CD14-positive monocyte (primary cell): ENCODE results near the gene RPS24. TPM values are rescaled to one million over a fixed set of nuclear protein-coding genes. Genes with fewer than 3 reads are reported as not detected.

ENCODE experiments used
- DNase-seq, 3 donors: peaks; one replicate each; pipeline ENCODE4 v3.0.0-alpha.2; 2011 to 2022
- H2AFZ ChIP-seq: 2 replicates; pipeline ENCODE4 v1.6.0; 2012; ENCODE audit warnings: mild to moderate bottlenecking, low read depth, low read length, inconsistent platforms; ENCODE audit not compliant: insufficient read depth, poor library complexity, severe bottlenecking
- H3K27ac ChIP-seq, 2 donors: 1 replicate in 1 of 2; 2 replicates in 1 of 2; pipeline ENCODE4 v1.5.1; 2012 to 2013; ENCODE audit warnings: low read length in 2 of 2, control low read depth in 1 of 2, inconsistent platforms in 1 of 2, low read depth in 1 of 2, mild to moderate bottlenecking in 1 of 2
- H3K27me3 ChIP-seq, 2 donors: one replicate each; pipeline versions ENCODE4 v1.6.0 to v1.6.1; 2011 to 2013; ENCODE audit warnings: low read length in 2 of 2; ENCODE audit not compliant: control insufficient read depth in 2 of 2, insufficient read depth in 2 of 2
- H3K36me3 ChIP-seq, 2 donors: replicated peaks in 1 of 2; 1 replicate in 1 of 2; 2 replicates in 1 of 2; pipeline versions ENCODE4 v1.5.1 to v1.6.1; 2012 to 2013; ENCODE audit warnings: low read length in 2 of 2, control low read depth in 1 of 2, inconsistent platforms in 1 of 2, mild to moderate bottlenecking in 1 of 2; ENCODE audit not compliant: insufficient read depth in 2 of 2, control insufficient read depth in 1 of 2
- H3K4me1 ChIP-seq, 2 donors: 1 replicate in 1 of 2; 2 replicates in 1 of 2; pipeline versions ENCODE4 v1.5.1 to v1.6.1; 2012 to 2013; ENCODE audit warnings: low read length in 2 of 2, control low read depth in 1 of 2, inconsistent platforms in 1 of 2, mild to moderate bottlenecking in 1 of 2, moderate library complexity in 1 of 2; ENCODE audit not compliant: insufficient read depth in 2 of 2, control insufficient read depth in 1 of 2
- H3K4me2 ChIP-seq: replicated peaks from 2 replicates; pipeline ENCODE3; 2012; ENCODE audit warnings: low read length, moderate library complexity, mild to moderate bottlenecking; ENCODE audit not compliant: poor library complexity, severe bottlenecking; ENCODE audit errors: extremely low read depth
- H3K4me3 ChIP-seq, 3 experiments: fragments of 200-600 bp in 1 of 3; sonication (generic) in 1 of 3; replicated peaks in 1 of 3; 1 replicate in 2 of 3; 2 replicates in 1 of 3; pipeline ENCODE4 v1.5.1; 2011 to 2013; ENCODE audit warnings: low read length in 3 of 3, mild to moderate bottlenecking in 3 of 3, control low read depth in 2 of 3, low read depth in 2 of 3, inconsistent platforms in 1 of 3, moderate library complexity in 1 of 3
- H3K79me2 ChIP-seq: 2 replicates; pipeline ENCODE4 v1.6.0; 2012; ENCODE audit warnings: mild to moderate bottlenecking, control low read depth, inconsistent platforms, low read length, moderate library complexity; ENCODE audit not compliant: insufficient read depth
- H3K9ac ChIP-seq: 2 replicates; pipeline ENCODE4 v1.6.0; 2017; ENCODE audit warnings: low read length, mild to moderate bottlenecking; ENCODE audit not compliant: insufficient read depth, poor library complexity, severe bottlenecking
- H3K9me3 ChIP-seq, 2 donors: replicated peaks in 1 of 2; 1 replicate in 1 of 2; 2 replicates in 1 of 2; pipeline versions ENCODE4 v1.5.1 to v1.6.1; 2012 to 2013; ENCODE audit warnings: low read length in 2 of 2, control low read depth in 1 of 2; ENCODE audit not compliant: control insufficient read depth in 1 of 2, insufficient read depth in 1 of 2
- H4K20me1 ChIP-seq: 2 replicates; pipeline ENCODE4 v1.6.0; 2012; ENCODE audit warnings: mild to moderate bottlenecking, low read length, control low read depth, moderate library complexity; ENCODE audit not compliant: insufficient read depth
- H3K27ac Mint-ChIP-seq, 7 donors: one replicate each; pipeline ENCODE4 v1.8.0; 2020; ENCODE audit warnings: mild to moderate bottlenecking in 7 of 7, mixed read lengths in 7 of 7, moderate library complexity in 6 of 7, inconsistent platforms in 2 of 7
- H3K27me3 Mint-ChIP-seq, 3 donors: one replicate each; pipeline ENCODE4 v1.8.0; 2021 to 2022; ENCODE audit warnings: low read depth in 3 of 3, mild to moderate bottlenecking in 3 of 3, mixed read lengths in 3 of 3, moderate library complexity in 3 of 3, inconsistent platforms in 1 of 3
- H3K36me3 Mint-ChIP-seq, 2 donors: one replicate each; pipeline ENCODE4 v1.8.0; 2020; ENCODE audit warnings: mixed read lengths in 2 of 2, inconsistent platforms in 1 of 2, mild to moderate bottlenecking in 1 of 2
- H3K4me1 Mint-ChIP-seq: one replicate; pipeline ENCODE4 v1.8.0; 2020; ENCODE audit warnings: mild to moderate bottlenecking, mixed read lengths
- H3K4me3 Mint-ChIP-seq, 2 donors: one replicate each; pipeline ENCODE4 v1.8.0; 2020; ENCODE audit warnings: mild to moderate bottlenecking in 2 of 2, mixed read lengths in 2 of 2, moderate library complexity in 1 of 2
- H3K9me3 Mint-ChIP-seq, 7 donors: one replicate each; pipeline ENCODE4 v1.8.0; 2020 to 2022; ENCODE audit warnings: mixed read lengths in 7 of 7, mild to moderate bottlenecking in 6 of 7, moderate library complexity in 6 of 7, inconsistent platforms in 2 of 7
- CTCF ChIP-seq: fragments of 200-600 bp; IDR thresholded peaks from one replicate; pipeline ENCODE4 v1.8.0; 2022; ENCODE audit warnings: antibody characterized with exemption, mild to moderate bottlenecking
- WGBS: methylation state at CpG from one replicate; pipeline ENCODE4 v1.1.5; 2013; ENCODE audit warnings: missing lambda C conversion rate; ENCODE audit not compliant: insufficient coverage; 5-methylcytosine and 5-hydroxymethylcytosine counted together
- intact Hi-C, 2 donors: fragments of 100-400 bp; cut with micrococcal nuclease; formaldehyde crosslinking; loops; one replicate each; pipeline versions ENCODE4 v1.15.0 to v1.15.1; 2023
- polyA plus RNA-seq, 3 donors: library from polyadenylated mRNA; depleted of rRNA in 1 of 3; unstranded in 2 of 3; stranded (reverse) in 1 of 3; fragments of 300-500 nt in 2 of 3; fragments of >200 nt in 1 of 3; fragmentation: Illumina TruSeq in 2 of 3; gene quantifications; 1 replicate in 2 of 3; 2 replicates in 1 of 3; pipeline ENCODE4 v1.2.3, GENCODE V29; 2012 to 2021

RPS24 gene
- polyA plus RNA-seq, 3 donors, result 801 to 2,073 (median 840) TPM

GRCh38 chr10:78049851-78050250, 16.2 kb downstream of the RPS24 start:
- Mint-ChIP-seq H3K27ac (no peak overlapping the region), H3K27me3 (peaks cover 1 to 2% (median 2%) of the 10 kb centered on the region in 3 donors), H3K9me3 (peaks cover 0 to 2% (median 0%) of the 10 kb centered on the region in 7 donors), H3K4me1 (peaks cover 16% of the 10 kb centered on the region), H3K4me3 (no peak overlapping the region), H3K36me3 (no peaks in the 10 kb centered on the region)
- WGBS, result no CpG with 5 or more reads among the region's 1 CpG
- Histone ChIP-seq H3K4me2 (no peak overlapping the region), H3K9me3 (no peaks in the 10 kb centered on the region), H2AFZ (no peak overlapping the region), H3K27me3 (no peaks in the 10 kb centered on the region), H3K79me2 (no peaks in the 10 kb centered on the region), H3K4me1 (peaks cover 0 to 8% of the 10 kb centered on the region in 2 donors), H3K36me3 (no peaks in the 10 kb centered on the region), H3K9ac (no peak overlapping the region), H3K27ac (no peak overlapping the region), H4K20me1 (no peaks in the 10 kb centered on the region), H3K4me3 (no peak overlapping the region)
- DNase-seq, result no peak
- intact Hi-C loops, result loop anchor here (5.0 to 10.0 kb wide), 5 partner anchors 262 to 1147 kb away; no protein-coding TSS in a partner anchor
- TF ChIP-seq CTCF, result no peak

- TF ChIP-seq CTCF, result no peak
- no peak overlapping the region for H3K4me3 ChIP-seq
- H3K4me3 Mint-ChIP-seq, result no peak overlapping the region
- no peak overlapping the region for H3K27ac ChIP-seq
- H3K27ac Mint-ChIP-seq, result no peak overlapping the region
- H3K9me3 ChIP-seq, result no peaks in the 10 kb centered on the region
- peaks cover 0 to under 1% (median 0%) of the 10 kb centered on the region in 7 donors for H3K9me3 Mint-ChIP-seq
- no peak overlapping the region for H3K9ac ChIP-seq
- no peaks in the 10 kb centered on the region for H3K36me3 Mint-ChIP-seq
- no peaks in the 10 kb centered on the region for H3K79me2 ChIP-seq
- peaks cover 0 to 2% (median 2%) of the 10 kb centered on the region in 3 donors for H3K27me3 Mint-ChIP-seq
- 40% methylated on average over 1 of the region's 7 CpGs for WGBS
- H3K4me2 ChIP-seq, result no peak overlapping the region
- H3K36me3 ChIP-seq, result no peaks in the 10 kb centered on the region
- H3K4me1 Mint-ChIP-seq, result peaks cover 7% of the 10 kb centered on the region
- no peak for DNase-seq
- H3K4me1 ChIP-seq, result peaks cover 0 to 4% of the 10 kb centered on the region in 2 donors
- H3K27me3 ChIP-seq, result no peaks in the 10 kb centered on the region
- H4K20me1 ChIP-seq, result no peaks in the 10 kb centered on the region
- intact Hi-C loops, result loop anchor here in 1 of 2 donors (10.0 kb wide), 1 partner anchor 601 kb away; no protein-coding TSS in a partner anchor
- H2AFZ ChIP-seq, result no peak overlapping the region
Observed at GRCh38 chr10:78053211-78053868, 19.7 kb downstream of the RPS24 start.
